Peyer's patch (tissue), 4 donors: ENCODE results near the gene OR52N1. TPM values are rescaled to one million over a fixed set of nuclear protein-coding genes. Genes with fewer than 3 reads are reported as not detected.

ENCODE experiments used
- DNase-seq, 3 donors: peaks; one replicate each; pipeline ENCODE4 v3.0.0-alpha.2; 2017 to 2019
- H3K27ac ChIP-seq, 4 donors: fragments of 200-600 bp; sonication (generic); one replicate each; pipeline ENCODE4 v1.5.1; 2016 to 2019
- H3K27me3 ChIP-seq, 2 donors: fragments of 200-600 bp; sonication (generic); one replicate each; pipeline ENCODE4 v1.5.1; 2019
- H3K36me3 ChIP-seq, 3 donors: fragments of 200-600 bp; sonication (generic); one replicate each; pipeline ENCODE4 v1.5.1; 2016 to 2019
- H3K4me1 ChIP-seq, 4 donors: fragments of 200-600 bp; sonication (generic); one replicate each; pipeline ENCODE4 v1.5.1; 2016 to 2019
- H3K4me3 ChIP-seq, 4 donors: fragments of 200-600 bp; sonication (generic); 1 replicate in 3 of 4; 2 replicates in 1 of 4; pipeline ENCODE4 v1.5.1; 2016 to 2019; ENCODE audit warnings: mild to moderate bottlenecking in 1 of 4
- H3K9me3 ChIP-seq, 4 donors: fragments of 200-600 bp; sonication (generic); one replicate each; pipeline ENCODE4 v1.5.1; 2016 to 2019; ENCODE audit warnings: mild to moderate bottlenecking in 1 of 4
- POLR2A ChIP-seq, 2 donors: fragments of 450-650 bp; IDR thresholded peaks; one replicate each; pipeline ENCODE4 v1.5.1; 2017; ENCODE audit warnings: antibody characterized with exemption in 2 of 2, mild to moderate bottlenecking in 2 of 2, moderate library complexity in 2 of 2
- total RNA-seq, 4 donors: library from RNA; depleted of rRNA; stranded (reverse); fragments of >200 nt; gene quantifications; one replicate each; pipeline ENCODE4 v1.1.0, GENCODE V29; 2016
- TF ChIP-seq, protein P1 (sequence below), 6 experiments: fragments of 450-650 bp in 4 of 6; fragments of 200-600 bp in 2 of 6; sonication (generic) in 1 of 6; IDR thresholded peaks; one replicate each; pipeline ENCODE4 v1.5.1; 2017 to 2019; ENCODE audit warnings: antibody characterized with exemption in 6 of 6, mild to moderate bottlenecking in 3 of 6, moderate library complexity in 1 of 6

OR52N1 gene
- total RNA-seq: not detected

GRCh38 chr11:5791165-5791564 lies at the start of gene OR52N1:
OR52N1 (minus strand) TSS chr11:5791265; CDS start chr11:5788816, 2,449 bp downstream.
- H3K27ac ChIP-seq: no peak within 1 kb of the TSS
- no peak for TF ChIP-seq POLR2A (IDR thresholded peaks at IDR 0.05)
- TF ChIP-seq, protein P1, sequence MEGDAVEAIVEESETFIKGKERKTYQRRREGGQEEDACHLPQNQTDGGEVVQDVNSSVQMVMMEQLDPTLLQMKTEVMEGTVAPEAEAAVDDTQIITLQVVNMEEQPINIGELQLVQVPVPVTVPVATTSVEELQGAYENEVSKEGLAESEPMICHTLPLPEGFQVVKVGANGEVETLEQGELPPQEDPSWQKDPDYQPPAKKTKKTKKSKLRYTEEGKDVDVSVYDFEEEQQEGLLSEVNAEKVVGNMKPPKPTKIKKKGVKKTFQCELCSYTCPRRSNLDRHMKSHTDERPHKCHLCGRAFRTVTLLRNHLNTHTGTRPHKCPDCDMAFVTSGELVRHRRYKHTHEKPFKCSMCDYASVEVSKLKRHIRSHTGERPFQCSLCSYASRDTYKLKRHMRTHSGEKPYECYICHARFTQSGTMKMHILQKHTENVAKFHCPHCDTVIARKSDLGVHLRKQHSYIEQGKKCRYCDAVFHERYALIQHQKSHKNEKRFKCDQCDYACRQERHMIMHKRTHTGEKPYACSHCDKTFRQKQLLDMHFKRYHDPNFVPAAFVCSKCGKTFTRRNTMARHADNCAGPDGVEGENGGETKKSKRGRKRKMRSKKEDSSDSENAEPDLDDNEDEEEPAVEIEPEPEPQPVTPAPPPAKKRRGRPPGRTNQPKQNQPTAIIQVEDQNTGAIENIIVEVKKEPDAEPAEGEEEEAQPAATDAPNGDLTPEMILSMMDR (IDR thresholded peaks at IDR 0.05): no peak

GRCh38 chr11:5837695-5838094 lies 46.6 kb upstream of the OR52N1 start:
- Histone ChIP-seq H3K36me3 (no peaks in the 10 kb centered on the region), H3K27ac (no peak overlapping the region), H3K4me1 (no peaks in the 10 kb centered on the region), H3K27me3 (no peaks in the 10 kb centered on the region), H3K9me3 (no peaks in the 10 kb centered on the region), H3K4me3 (no peak overlapping the region)
- no peak for DNase-seq
- TF ChIP-seq, protein P1 (IDR thresholded peaks at IDR 0.05): no peak
- TF ChIP-seq POLR2A (IDR thresholded peaks at IDR 0.05): no peak

More at GRCh38 chr11:5791165-5791564, at the start of gene OR52N1:
- no peak for DNase-seq
- Histone ChIP-seq H3K4me3 (no peak within 1 kb of the TSS), H3K27me3 (no peaks in the 10 kb centered on the region), H3K9me3 (no peaks in the 10 kb centered on the region), H3K4me1 (no peaks in the 10 kb centered on the region), H3K36me3 (no peaks in the 10 kb centered on the region)

- no peaks in the 10 kb centered on the region for H3K4me1 ChIP-seq
- H3K9me3 ChIP-seq: no peaks in the 10 kb centered on the region
- H3K36me3 ChIP-seq: no peaks in the 10 kb centered on the region
- H3K4me3 ChIP-seq: no peak overlapping the region
- no peaks in the 10 kb centered on the region for H3K27me3 ChIP-seq
- no peak for TF ChIP-seq POLR2A (IDR thresholded peaks at IDR 0.05)
- TF ChIP-seq, protein P1 (IDR thresholded peaks at IDR 0.05): no peak
- H3K27ac ChIP-seq: no peak overlapping the region
- no peak for DNase-seq
Observed at GRCh38 chr11:5833446-5833845, 42.4 kb upstream of the OR52N1 start.

GRCh38 chr11:5831196-5831829 lies 40.2 kb upstream of the OR52N1 start:
- Histone ChIP-seq H3K4me1 (no peaks in the 10 kb centered on the region), H3K9me3 (no peaks in the 10 kb centered on the region), H3K27me3 (no peaks in the 10 kb centered on the region), H3K27ac (no peak overlapping the region), H3K36me3 (no peaks in the 10 kb centered on the region), H3K4me3 (no peak overlapping the region)
- TF ChIP-seq POLR2A (IDR thresholded peaks at IDR 0.05): no peak
- TF ChIP-seq, protein P1 (IDR thresholded peaks at IDR 0.05): no peak
- no peak for DNase-seq

- no peak overlapping the region for H3K4me3 ChIP-seq
- no peaks in the 10 kb centered on the region for H3K9me3 ChIP-seq
- no peak overlapping the region for H3K27ac ChIP-seq
- no peaks in the 10 kb centered on the region for H3K4me1 ChIP-seq
- no peaks in the 10 kb centered on the region for H3K36me3 ChIP-seq
- no peaks in the 10 kb centered on the region for H3K27me3 ChIP-seq
- TF ChIP-seq POLR2A (IDR thresholded peaks at IDR 0.05): no peak
- TF ChIP-seq, protein P1 (IDR thresholded peaks at IDR 0.05): no peak
- no peak for DNase-seq
Observed at GRCh38 chr11:5818245-5818886, 27.3 kb upstream of the OR52N1 start.
